Measurements from ENCODE around the gene SLC29A3.
"Not testable (repeated sequence)": the region's sequence is repeated elsewhere in the genome, so short reads cannot be mapped to it uniquely, and the experiment has no call there.

The SLC29A3 gene

GRCh38 chr10:71292624-71293445, 26.2 kb upstream of the SLC29A3 start:
- DNase-seq (ENCODE audit: low read depth, low spot score): no peak
- H3K4me3 ChIP-seq (ENCODE audit: low read length): no peak overlapping the region
- WGBS (ENCODE audit: insufficient coverage, insufficient read length): no CpG with 5 or more reads among the region's 10 CpGs
- no peaks in the 10 kb centered on the region for H3K9me3 ChIP-seq (ENCODE audit: control insufficient read depth, insufficient read depth, low read length)
- peaks cover 29% of the 10 kb centered on the region for H3K36me3 ChIP-seq (ENCODE audit: control insufficient read depth, insufficient read depth, low read length)
- H3K27ac ChIP-seq (ENCODE audit: low read length): no peak overlapping the region
- no peaks in the 10 kb centered on the region for H3K4me1 ChIP-seq (ENCODE audit: control insufficient read depth, insufficient read depth, low read length)
- no peaks in the 10 kb centered on the region for H3K27me3 ChIP-seq (ENCODE audit: control insufficient read depth, insufficient read depth, low read length)

DNA sequence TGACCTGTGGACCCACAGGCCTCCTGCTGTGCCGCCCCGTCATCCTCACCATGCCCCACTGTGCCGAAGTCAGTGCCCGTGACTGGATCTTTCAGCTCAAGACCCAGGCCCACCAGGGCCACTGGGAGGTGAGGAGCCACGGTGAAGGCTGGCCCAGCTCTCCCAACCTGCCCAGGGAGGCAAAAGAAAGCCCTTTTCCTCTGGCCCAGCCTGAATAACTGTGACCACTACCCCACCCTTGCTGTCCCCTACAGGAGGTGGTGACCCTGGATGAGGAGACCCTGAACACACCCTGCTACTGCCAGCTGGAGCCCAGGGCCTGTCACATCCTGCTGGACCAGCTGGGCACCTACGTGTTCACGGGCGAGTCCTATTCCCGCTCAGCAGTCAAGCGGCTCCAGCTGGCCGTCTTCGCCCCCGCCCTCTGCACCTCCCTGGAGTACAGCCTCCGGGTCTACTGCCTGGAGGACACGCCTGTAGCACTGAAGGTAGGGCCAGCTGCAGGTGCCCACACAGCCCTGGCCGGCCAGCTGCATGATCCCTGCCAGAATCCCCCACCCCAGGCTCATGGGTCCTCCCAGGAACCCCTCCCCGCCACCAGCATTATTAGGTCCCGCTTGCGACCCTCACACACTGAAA, 25.5 kb upstream of the SLC29A3 start:
- Histone ChIP-seq H3K27ac (ENCODE audit: low read length) (no peak overlapping the region), H3K4me3 (ENCODE audit: low read length) (no peak overlapping the region), H3K36me3 (ENCODE audit: control insufficient read depth, insufficient read depth, low read length) (peaks cover 26% of the 10 kb centered on the region), H3K9me3 (ENCODE audit: control insufficient read depth, insufficient read depth, low read length) (no peaks in the 10 kb centered on the region), H3K27me3 (ENCODE audit: control insufficient read depth, insufficient read depth, low read length) (no peaks in the 10 kb centered on the region), H3K4me1 (ENCODE audit: control insufficient read depth, insufficient read depth, low read length) (no peaks in the 10 kb centered on the region)
- no CpG with 5 or more reads among the region's 19 CpGs for WGBS (ENCODE audit: insufficient coverage, insufficient read length)
- no peak for DNase-seq (ENCODE audit: low read depth, low spot score)

DNA sequence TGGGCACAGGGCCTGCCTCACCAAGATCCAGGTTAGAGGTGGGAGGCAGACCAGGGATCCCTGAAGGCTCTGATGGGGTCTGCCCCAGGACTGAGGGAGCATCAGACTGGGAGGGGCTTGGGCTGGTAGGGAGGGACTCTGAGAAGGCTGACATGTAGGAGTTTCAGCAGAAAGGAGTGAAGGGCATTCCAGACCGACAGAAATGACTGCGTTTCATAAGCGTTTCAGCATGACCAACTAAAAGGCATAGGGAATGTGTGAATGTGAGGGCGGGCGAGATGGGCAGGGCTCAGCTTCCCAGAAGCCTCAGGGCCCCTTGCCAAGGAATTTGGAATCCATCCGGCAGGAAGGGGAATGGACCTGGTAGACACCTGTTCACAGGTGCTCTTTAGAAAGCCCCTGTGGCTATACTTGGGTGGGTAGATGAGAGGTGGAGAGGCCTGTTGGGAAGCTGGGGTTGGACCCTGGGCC, 24.9 kb upstream of the SLC29A3 start:
- DNase-seq (ENCODE audit: low read depth, low spot score): no peak
- Histone ChIP-seq H3K4me1 (ENCODE audit: control insufficient read depth, insufficient read depth, low read length) (no peaks in the 10 kb centered on the region), H3K36me3 (ENCODE audit: control insufficient read depth, insufficient read depth, low read length) (peaks cover 26% of the 10 kb centered on the region)

GRCh38 chr10:71294856-71295255, 24.2 kb upstream of the SLC29A3 start:
- WGBS (ENCODE audit: insufficient coverage, insufficient read length): no CpG with 5 or more reads among the region's 4 CpGs
- no peak overlapping the region for H3K27ac ChIP-seq (ENCODE audit: low read length)
- no peak for DNase-seq (ENCODE audit: low read depth, low spot score)
- H3K4me1 ChIP-seq (ENCODE audit: control insufficient read depth, insufficient read depth, low read length): no peaks in the 10 kb centered on the region
- H3K4me3 ChIP-seq (ENCODE audit: low read length): no peak overlapping the region
- H3K9me3 ChIP-seq (ENCODE audit: control insufficient read depth, insufficient read depth, low read length): no peaks in the 10 kb centered on the region
- H3K27me3 ChIP-seq (ENCODE audit: control insufficient read depth, insufficient read depth, low read length): no peaks in the 10 kb centered on the region
- peaks cover 26% of the 10 kb centered on the region for H3K36me3 ChIP-seq (ENCODE audit: control insufficient read depth, insufficient read depth, low read length)

More for the DNA sequence above, 24.9 kb upstream of the SLC29A3 start:
- Histone ChIP-seq H3K4me3 (ENCODE audit: low read length) (no peak overlapping the region), H3K27ac (ENCODE audit: low read length) (no peak overlapping the region), H3K9me3 (ENCODE audit: control insufficient read depth, insufficient read depth, low read length) (no peaks in the 10 kb centered on the region), H3K27me3 (ENCODE audit: control insufficient read depth, insufficient read depth, low read length) (no peaks in the 10 kb centered on the region)
- no CpG with 5 or more reads among the region's 6 CpGs for WGBS (ENCODE audit: insufficient coverage, insufficient read length)

DNA sequence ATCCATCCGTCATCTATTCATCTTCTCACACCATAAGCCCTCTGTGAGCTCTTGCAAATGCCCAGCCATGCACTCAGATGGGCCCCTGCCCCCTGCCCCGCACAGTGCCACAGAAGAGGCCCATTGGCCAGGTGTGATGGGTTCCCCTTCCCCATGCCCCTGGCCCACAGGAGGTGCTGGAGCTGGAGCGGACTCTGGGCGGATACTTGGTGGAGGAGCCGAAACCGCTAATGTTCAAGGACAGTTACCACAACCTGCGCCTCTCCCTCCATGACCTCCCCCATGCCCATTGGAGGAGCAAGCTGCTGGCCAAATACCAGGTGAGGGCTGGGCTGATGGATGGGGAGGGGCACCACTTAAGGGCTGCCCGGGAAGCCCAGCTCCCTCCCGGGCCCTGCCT, 23.4 kb upstream of the SLC29A3 start:
- no peak overlapping the region for H3K4me3 ChIP-seq (ENCODE audit: low read length)
- no peaks in the 10 kb centered on the region for H3K27me3 ChIP-seq (ENCODE audit: control insufficient read depth, insufficient read depth, low read length)
- H3K4me1 ChIP-seq (ENCODE audit: control insufficient read depth, insufficient read depth, low read length): no peaks in the 10 kb centered on the region
- no peak for DNase-seq (ENCODE audit: low read depth, low spot score)
- no peak overlapping the region for H3K27ac ChIP-seq (ENCODE audit: low read length)
- no CpG with 5 or more reads among the region's 9 CpGs for WGBS (ENCODE audit: insufficient coverage, insufficient read length)
- no peaks in the 10 kb centered on the region for H3K9me3 ChIP-seq (ENCODE audit: control insufficient read depth, insufficient read depth, low read length)
- H3K36me3 ChIP-seq (ENCODE audit: control insufficient read depth, insufficient read depth, low read length): peaks cover 24% of the 10 kb centered on the region

GRCh38 chr10:71296086-71296485, 23.0 kb upstream of the SLC29A3 start:
- Histone ChIP-seq H3K27ac (ENCODE audit: low read length) (no peak overlapping the region), H3K4me3 (ENCODE audit: low read length) (no peak overlapping the region), H3K36me3 (ENCODE audit: control insufficient read depth, insufficient read depth, low read length) (peaks cover 24% of the 10 kb centered on the region), H3K9me3 (ENCODE audit: control insufficient read depth, insufficient read depth, low read length) (no peaks in the 10 kb centered on the region), H3K4me1 (ENCODE audit: control insufficient read depth, insufficient read depth, low read length) (no peaks in the 10 kb centered on the region), H3K27me3 (ENCODE audit: control insufficient read depth, insufficient read depth, low read length) (no peaks in the 10 kb centered on the region)
- no peak for DNase-seq (ENCODE audit: low read depth, low spot score)
- no CpG with 5 or more reads among the region's 5 CpGs for WGBS (ENCODE audit: insufficient coverage, insufficient read length)

DNA sequence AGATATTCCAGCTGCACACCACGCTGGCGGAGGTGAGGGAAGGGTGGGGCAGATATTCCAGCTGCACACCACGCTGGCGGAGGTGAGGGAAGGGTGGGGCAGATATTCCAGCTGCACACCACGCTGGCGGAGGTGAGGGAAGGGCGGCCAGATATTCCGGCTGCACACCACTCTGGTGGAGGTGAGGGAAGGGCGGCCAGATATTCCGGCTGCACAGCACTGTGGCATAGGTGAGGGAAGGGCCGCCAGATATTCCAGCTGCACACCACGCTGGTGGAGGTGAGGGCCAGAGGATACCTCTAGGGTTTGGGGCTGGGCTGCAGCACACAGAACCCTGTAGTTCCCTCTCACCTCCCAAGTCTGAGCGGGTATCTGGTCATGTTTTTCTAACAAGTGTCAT, 22.2 kb upstream of the SLC29A3 start:
- DNase-seq (ENCODE audit: low read depth, low spot score): not testable (repeated sequence)

GRCh38 chr10:71297343-71297742, 21.7 kb upstream of the SLC29A3 start:
- Histone ChIP-seq H3K27me3 (ENCODE audit: control insufficient read depth, insufficient read depth, low read length) (no peaks in the 10 kb centered on the region), H3K4me1 (ENCODE audit: control insufficient read depth, insufficient read depth, low read length) (no peaks in the 10 kb centered on the region), H3K27ac (ENCODE audit: low read length) (no peak overlapping the region), H3K9me3 (ENCODE audit: control insufficient read depth, insufficient read depth, low read length) (no peaks in the 10 kb centered on the region), H3K36me3 (ENCODE audit: control insufficient read depth, insufficient read depth, low read length) (peaks cover 18% of the 10 kb centered on the region), H3K4me3 (ENCODE audit: low read length) (no peak overlapping the region)
- no CpG with 5 or more reads among the region's 3 CpGs for WGBS (ENCODE audit: insufficient coverage, insufficient read length)
- no peak for DNase-seq (ENCODE audit: low read depth, low spot score)

More for the DNA sequence above, 22.2 kb upstream of the SLC29A3 start:
- H3K4me1 ChIP-seq (ENCODE audit: control insufficient read depth, insufficient read depth, low read length); H3K27me3 ChIP-seq (ENCODE audit: control insufficient read depth, insufficient read depth, low read length); H3K27ac ChIP-seq (ENCODE audit: low read length); H3K4me3 ChIP-seq (ENCODE audit: low read length); H3K9me3 ChIP-seq (ENCODE audit: control insufficient read depth, insufficient read depth, low read length): not testable (repeated sequence)
- H3K36me3 ChIP-seq (ENCODE audit: control insufficient read depth, insufficient read depth, low read length): peaks cover 18% of the 10 kb centered on the region
- WGBS (ENCODE audit: insufficient coverage, insufficient read length): no CpG with 5 or more reads among the region's 13 CpGs

GRCh38 chr10:71299071-71299785, 19.8 kb upstream of the SLC29A3 start:
- no CpG with 5 or more reads among the region's 14 CpGs for WGBS (ENCODE audit: insufficient coverage, insufficient read length)
- no peak for DNase-seq (ENCODE audit: low read depth, low spot score)
- Histone ChIP-seq H3K4me1 (ENCODE audit: control insufficient read depth, insufficient read depth, low read length) (no peaks in the 10 kb centered on the region), H3K27me3 (ENCODE audit: control insufficient read depth, insufficient read depth, low read length) (no peaks in the 10 kb centered on the region), H3K27ac (ENCODE audit: low read length) (no peak overlapping the region), H3K9me3 (ENCODE audit: control insufficient read depth, insufficient read depth, low read length) (no peaks in the 10 kb centered on the region), H3K36me3 (ENCODE audit: control insufficient read depth, insufficient read depth, low read length) (peaks cover 9% of the 10 kb centered on the region; the same call in 1 of the 2 replicates), H3K4me3 (ENCODE audit: low read length) (no peak overlapping the region)

- no CpG with 5 or more reads among the region's 16 CpGs for WGBS (ENCODE audit: insufficient coverage, insufficient read length)
- H3K27ac ChIP-seq (ENCODE audit: low read length): no peak overlapping the region
These were observed 18.3 kb upstream of the SLC29A3 start for GRCh38 chr10:71300555-71301370.

More at GRCh38 chr10:71300555-71301370, 18.3 kb upstream of the SLC29A3 start:
- Histone ChIP-seq H3K36me3 (ENCODE audit: control insufficient read depth, insufficient read depth, low read length) (peaks cover 9% of the 10 kb centered on the region; the same call in 1 of the 2 replicates), H3K27me3 (ENCODE audit: control insufficient read depth, insufficient read depth, low read length) (no peaks in the 10 kb centered on the region), H3K4me3 (ENCODE audit: low read length) (no peak overlapping the region), H3K4me1 (ENCODE audit: control insufficient read depth, insufficient read depth, low read length) (no peaks in the 10 kb centered on the region), H3K9me3 (ENCODE audit: control insufficient read depth, insufficient read depth, low read length) (no peaks in the 10 kb centered on the region)
- no peak for DNase-seq (ENCODE audit: low read depth, low spot score)

All from iPS DF 6.9 (cell line).